Spinal cord (tissue), 10 donors: ENCODE data around the gene YEATS2. TPM values are rescaled to one million over a fixed set of nuclear protein-coding genes. Genes with fewer than 3 reads are reported as not detected.

ENCODE experiments used
- DNase-seq, 6 donors: peaks; one replicate each; pipeline versions ENCODE4 v3.0.0 to v3.0.0-alpha.2; 2013 to 2015; ENCODE audit warnings: low spot score in 6 of 6, low read depth in 4 of 6
- H3K27ac ChIP-seq: one replicate; pipeline ENCODE4 v1.5.1; 2013; ENCODE audit warnings: low read depth, low read length, control low read depth
- H3K27me3 ChIP-seq: one replicate; pipeline ENCODE4 v1.6.1; 2013; ENCODE audit warnings: low read length; ENCODE audit not compliant: control insufficient read depth, insufficient read depth
- H3K36me3 ChIP-seq: one replicate; pipeline ENCODE4 v1.6.1; 2013; ENCODE audit warnings: low read length; ENCODE audit not compliant: control insufficient read depth, insufficient read depth
- H3K4me1 ChIP-seq: one replicate; pipeline ENCODE4 v1.6.1; 2013; ENCODE audit warnings: low read length; ENCODE audit not compliant: control insufficient read depth, insufficient read depth
- H3K4me3 ChIP-seq: one replicate; pipeline ENCODE4 v1.5.1; 2013; ENCODE audit warnings: low read depth, low read length, control low read depth
- H3K9me3 ChIP-seq: one replicate; pipeline ENCODE4 v1.6.1; 2013; ENCODE audit warnings: low read length; ENCODE audit not compliant: control insufficient read depth, insufficient read depth
- WGBS: methylation state at CpG from one replicate; pipeline ENCODE4 v1.1.5; 2013; ENCODE audit warnings: missing lambda C conversion rate; ENCODE audit not compliant: insufficient coverage; 5-methylcytosine and 5-hydroxymethylcytosine counted together
- polyA plus RNA-seq, 2 donors: library from polyadenylated mRNA; unstranded; fragments of 120-200 nt; gene quantifications; one replicate each; pipeline ENCODE4 v1.2.1, GENCODE V29; 2013; ENCODE audit not compliant: insufficient read length in 2 of 2
- total RNA-seq, 2 donors: library from RNA; depleted of rRNA in 1 of 2; stranded (reverse); fragments of 120-200 nt in 1 of 2; fragments of >200 nt in 1 of 2; gene quantifications; one replicate each; pipeline versions ENCODE4 v1.2.3 to v1.2.4, GENCODE V29; 2013 to 2014
- donor health status: healthy.

Gene YEATS2
- total and polyA plus RNA-seq, 4 donors = 32.9 to 43.3 (median 37.3) TPM

- H3K4me3 ChIP-seq = no peak overlapping the region
- no peaks in the 10 kb centered on the region for H3K9me3 ChIP-seq
- no peak overlapping the region for H3K27ac ChIP-seq
- H3K4me1 ChIP-seq = no peaks in the 10 kb centered on the region
- H3K36me3 ChIP-seq = peaks cover 28% of the 10 kb centered on the region
- no peak for DNase-seq
- H3K27me3 ChIP-seq = no peaks in the 10 kb centered on the region
- WGBS = 92% methylated on average over 9 of the region's 9 CpGs
These were observed 139.8 kb downstream of the YEATS2 start for GRCh38 chr3:183837390-183837789.

DNA sequence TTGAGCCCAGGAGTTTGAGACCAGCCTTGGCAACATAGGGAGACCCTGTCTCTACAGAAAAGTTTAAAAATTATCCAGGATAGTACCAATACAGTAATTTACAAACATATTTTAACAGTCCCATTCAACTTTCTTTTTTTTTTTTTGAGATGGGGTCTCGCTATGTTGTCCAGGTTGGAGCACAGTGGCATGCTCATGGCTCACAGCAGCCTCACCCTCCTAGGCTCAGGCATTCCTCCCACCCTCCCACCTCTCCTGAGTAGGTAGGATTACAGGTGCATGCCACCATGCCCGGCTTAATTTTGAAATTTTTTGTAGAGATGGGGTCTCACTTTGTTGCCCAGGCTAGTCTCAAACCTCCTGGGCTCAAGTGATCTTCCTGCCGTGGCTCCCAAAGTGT lies 140.3 kb downstream of the YEATS2 start:
- Histone ChIP-seq H3K9me3 (no peaks in the 10 kb centered on the region), H3K36me3 (peaks cover 27% of the 10 kb centered on the region), H3K4me3 (no peak overlapping the region), H3K27ac (no peak overlapping the region), H3K4me1 (no peaks in the 10 kb centered on the region), H3K27me3 (no peaks in the 10 kb centered on the region)
- WGBS = 100% methylated on average over 2 of the region's 3 CpGs
- DNase-seq = no peak

DNA sequence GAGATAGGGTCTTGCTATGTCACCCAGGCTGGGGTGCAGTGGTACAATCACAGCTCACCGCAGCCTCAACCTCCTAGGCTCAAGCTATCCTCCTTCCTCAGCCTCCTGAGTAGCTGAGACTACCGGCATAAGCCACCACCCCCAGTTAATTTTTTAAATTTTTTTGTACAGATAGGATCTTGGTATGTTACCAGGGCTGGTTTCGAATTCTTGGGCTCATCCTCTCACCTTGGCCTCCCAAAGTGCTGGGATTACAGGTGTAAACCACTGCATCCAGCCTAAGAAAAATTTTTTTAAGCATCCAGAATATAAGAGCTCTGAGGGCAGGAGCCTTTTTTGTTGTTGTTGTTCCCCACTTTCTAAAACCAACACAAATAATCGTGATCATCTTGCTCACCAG lies 142.2 kb downstream of the YEATS2 start:
- Histone ChIP-seq H3K27ac (no peak overlapping the region), H3K4me3 (no peak overlapping the region), H3K36me3 (peaks cover 35% of the 10 kb centered on the region), H3K9me3 (no peaks in the 10 kb centered on the region), H3K27me3 (no peaks in the 10 kb centered on the region), H3K4me1 (no peaks in the 10 kb centered on the region)
- no peak for DNase-seq
- no CpG with 5 or more reads among the region's 4 CpGs for WGBS

DNA sequence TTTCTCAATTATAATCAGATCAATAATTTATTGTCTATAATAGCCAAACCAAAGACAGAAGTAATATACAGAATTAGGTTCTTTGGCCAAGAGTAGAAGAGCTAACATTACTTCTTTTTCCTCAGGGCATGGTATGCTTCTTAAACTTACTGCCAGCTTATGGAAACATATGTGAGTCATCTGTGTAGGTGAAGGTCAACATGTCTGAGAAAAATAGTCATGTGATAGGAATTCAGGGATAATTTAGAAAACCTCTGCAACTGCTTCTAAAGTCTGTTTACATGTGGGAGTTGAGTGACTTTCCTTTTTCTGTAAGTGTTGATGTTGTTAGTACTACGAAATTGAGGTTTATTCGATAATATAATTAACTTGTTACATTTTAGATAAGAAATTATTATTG lies 147.0 kb downstream of the YEATS2 start:
- Histone ChIP-seq H3K27me3 (no peaks in the 10 kb centered on the region), H3K4me3 (no peak overlapping the region), H3K36me3 (peaks cover 35% of the 10 kb centered on the region), H3K27ac (no peak overlapping the region), H3K9me3 (no peaks in the 10 kb centered on the region), H3K4me1 (no peaks in the 10 kb centered on the region)
- no CpG with 5 or more reads among the region's 2 CpGs for WGBS
- DNase-seq = no peak

- Histone ChIP-seq H3K4me3 (no peak overlapping the region), H3K4me1 (no peaks in the 10 kb centered on the region), H3K27ac (no peak overlapping the region), H3K27me3 (no peaks in the 10 kb centered on the region), H3K9me3 (no peaks in the 10 kb centered on the region), H3K36me3 (peaks cover 32% of the 10 kb centered on the region)
- WGBS = 100% methylated on average over 1 of the region's 4 CpGs
- DNase-seq = no peak
These were observed 147.5 kb downstream of the YEATS2 start for GRCh38 chr3:183845090-183845489.

DNA sequence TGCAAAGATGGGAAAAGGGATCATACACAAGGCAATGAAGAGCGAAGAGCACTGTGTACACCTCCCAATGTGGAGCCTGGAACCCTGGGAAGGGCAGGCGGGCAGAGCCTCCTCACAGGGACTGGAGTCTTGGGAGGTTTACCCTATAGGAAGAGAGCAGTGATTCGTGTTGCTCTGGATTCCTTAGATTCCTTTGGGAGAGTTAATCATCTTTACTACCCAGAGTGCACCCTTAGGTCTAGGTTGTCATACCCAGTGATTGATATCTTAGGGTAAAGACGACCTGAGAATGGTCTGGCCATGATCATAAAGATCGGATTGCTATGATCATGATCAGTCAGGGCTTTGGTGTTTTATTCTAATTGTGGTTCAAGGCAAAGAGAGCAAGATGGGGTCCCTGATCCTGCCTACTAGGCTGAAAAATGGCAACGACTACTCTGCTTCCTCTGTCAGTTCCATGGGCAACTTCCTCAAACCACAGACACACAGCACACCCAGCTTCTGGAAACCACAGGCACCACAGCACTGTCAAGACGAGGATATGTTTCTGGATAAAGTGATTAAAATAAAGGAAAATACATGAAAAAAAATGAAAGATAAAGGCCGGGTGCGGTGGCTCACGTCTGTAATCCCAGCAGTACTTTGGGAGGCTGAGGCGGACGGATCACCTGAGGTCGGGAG lies 148.2 kb downstream of the YEATS2 start:
- H3K27ac ChIP-seq = no peak overlapping the region
- H3K4me1 ChIP-seq = no peaks in the 10 kb centered on the region
- no peak for DNase-seq
- H3K36me3 ChIP-seq = peaks cover 30% of the 10 kb centered on the region
- H3K9me3 ChIP-seq = no peaks in the 10 kb centered on the region
- no peaks in the 10 kb centered on the region for H3K27me3 ChIP-seq
- 92% methylated on average over 11 of the region's 13 CpGs for WGBS
- no peak overlapping the region for H3K4me3 ChIP-seq

DNA sequence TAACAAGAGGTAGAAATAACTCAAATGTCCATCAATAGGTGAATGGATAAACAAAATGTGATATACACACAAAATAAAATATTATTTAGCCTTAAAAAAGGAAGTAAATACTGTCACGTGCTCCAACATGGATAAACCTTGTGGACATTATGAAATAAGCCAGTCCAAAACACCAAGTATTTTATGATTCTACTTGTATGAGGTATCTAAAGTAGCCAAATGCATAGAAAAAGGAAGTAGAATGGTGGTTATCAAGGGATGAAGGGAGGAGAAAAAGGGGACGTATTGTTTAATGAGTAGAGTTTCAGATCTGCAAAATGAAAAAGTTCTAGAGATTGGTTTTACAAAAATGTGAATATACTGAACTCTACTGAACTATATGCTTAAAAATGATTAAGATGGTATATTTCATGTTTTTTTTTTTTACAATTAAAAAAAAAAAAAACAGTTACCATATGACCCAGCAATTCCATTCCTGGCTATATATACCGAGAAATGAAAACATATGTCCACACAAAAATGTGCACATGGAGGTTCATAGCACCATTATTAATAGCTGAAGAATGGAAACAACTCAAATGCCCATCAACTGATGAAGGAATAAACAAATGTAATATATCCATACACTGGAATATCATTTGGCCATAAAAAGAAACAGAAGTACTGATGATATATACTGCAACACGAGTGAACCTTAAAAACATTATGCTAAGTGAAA lies 156.9 kb downstream of the YEATS2 start:
- Histone ChIP-seq H3K27ac (no peak overlapping the region), H3K36me3 (peaks cover 12% of the 10 kb centered on the region), H3K9me3 (no peaks in the 10 kb centered on the region), H3K4me1 (no peaks in the 10 kb centered on the region), H3K4me3 (no peak overlapping the region), H3K27me3 (no peaks in the 10 kb centered on the region)
- no peak for DNase-seq
- WGBS = 100% methylated on average over 1 of the region's 4 CpGs

GRCh38 chr3:183857863-183858262 lies 160.3 kb downstream of the YEATS2 start:
- no peaks in the 10 kb centered on the region for H3K9me3 ChIP-seq
- no peaks in the 10 kb centered on the region for H3K4me1 ChIP-seq
- H3K27me3 ChIP-seq = no peaks in the 10 kb centered on the region
- WGBS = no CpG with 5 or more reads among the region's 3 CpGs
- no peak for DNase-seq
- H3K36me3 ChIP-seq = peaks cover 16% of the 10 kb centered on the region
- H3K27ac ChIP-seq = no peak overlapping the region
- H3K4me3 ChIP-seq = no peak overlapping the region
